SK-N-SH (cell line): ENCODE measurements around the gene MAP10. TPM values are rescaled to one million over a fixed set of nuclear protein-coding genes. Genes with fewer than 3 reads are reported as not detected.

ENCODE experiments used
- CTCF ChIA-PET: fragments of 300-600, 350-600 bp; formaldehyde crosslinking; extraction: SDS; loops from one replicate; lab custom pipeline; 2021; lab: Yijun Ruan, JAX
- POLR2A ChIA-PET: fragments of 350-600 bp; sonication (Branson Sonifier 250); formaldehyde crosslinking; extraction: SDS; loops from one replicate; lab custom pipeline; 2020; ENCODE audit warnings: antibody characterized with exemption, inconsistent platforms; lab: Yijun Ruan, JAX
- DNase-seq: peaks from one replicate; pipeline ENCODE4 v3.0.0; 2012
- H2AFZ ChIP-seq: fragments of 200-600 bp; sonication (generic); 2 replicates; pipeline ENCODE4 v1.8.1; 2016; ENCODE audit warnings: antibody characterized with exemption, mild to moderate bottlenecking, low read depth
- H3F3A ChIP-seq: fragments of 200-600 bp; sonication (generic); replicated peaks from 2 replicates; pipeline ENCODE3; 2016; ENCODE audit warnings: antibody characterized with exemption, mild to moderate bottlenecking; ENCODE audit not compliant: insufficient read depth
- H3K27ac ChIP-seq, 2 experiments: fragments of 200-500 bp in 1 of 2; fragments of 200-600 bp in 1 of 2; sonication (Bioruptor generic) in 1 of 2; sonication (generic), shearing (Covaris generic) in 1 of 2; 2 replicates each; pipeline versions ENCODE4 v1.5.1 to v1.6.1; 2014 to 2016; ENCODE audit warnings: low read depth in 2 of 2, inconsistent platforms in 1 of 2, low read length in 1 of 2, mild to moderate bottlenecking in 1 of 2, mixed read lengths in 1 of 2
- H3K27me3 ChIP-seq: fragments of 200-600 bp; sonication (generic), shearing (Covaris generic); 2 replicates; pipeline ENCODE4 v1.6.1; 2016; ENCODE audit warnings: mixed run types; ENCODE audit not compliant: insufficient read depth
- H3K36me3 ChIP-seq, 2 experiments: fragments of 200-500 bp in 1 of 2; fragments of 200-600 bp in 1 of 2; sonication (Bioruptor generic) in 1 of 2; sonication (generic) in 1 of 2; replicated peaks in 1 of 2; 2 replicates each; pipeline versions ENCODE3 to v1.5.1; 2014 to 2016; ENCODE audit warnings: low read length in 1 of 2, mild to moderate bottlenecking in 1 of 2; ENCODE audit not compliant: insufficient read depth in 2 of 2, control insufficient read depth in 1 of 2
- H3K4me1 ChIP-seq, 2 experiments: fragments of 200-500 bp in 1 of 2; fragments of 200-600 bp in 1 of 2; sonication (Bioruptor generic) in 1 of 2; sonication (generic), shearing (Covaris generic) in 1 of 2; 2 replicates each; pipeline versions ENCODE4 v1.5.1 to v1.6.1; 2014 to 2016; ENCODE audit warnings: low read depth in 1 of 2, low read length in 1 of 2, mixed run types in 1 of 2; ENCODE audit not compliant: insufficient read depth in 2 of 2, control insufficient read depth in 1 of 2
- H3K4me2 ChIP-seq: fragments of 200-600 bp; sonication (generic), shearing (Covaris generic); 2 replicates; pipeline ENCODE4 v1.6.1; 2017; ENCODE audit warnings: mixed run types
- H3K4me3 ChIP-seq, 2 experiments: fragments of 200-500 bp in 1 of 2; fragments of 200-600 bp in 1 of 2; sonication (Bioruptor generic) in 1 of 2; sonication (generic), shearing (Covaris generic) in 1 of 2; 2 replicates each; pipeline versions ENCODE4 v1.5.1 to v1.8.1; 2014 to 2016; ENCODE audit warnings: low read depth in 2 of 2, inconsistent platforms in 1 of 2, low read length in 1 of 2, mild to moderate bottlenecking in 1 of 2, mixed read lengths in 1 of 2, moderate library complexity in 1 of 2
- H3K79me2 ChIP-seq: fragments of 200-600 bp; sonication (generic); 2 replicates; pipeline ENCODE4 v1.8.1; 2017; ENCODE audit warnings: mild to moderate bottlenecking; ENCODE audit not compliant: insufficient read depth
- H3K9ac ChIP-seq: fragments of 200-600 bp; sonication (generic); 2 replicates; pipeline ENCODE4 v1.6.1; 2017; ENCODE audit warnings: mixed run types
- H3K9me2 ChIP-seq: fragments of 200-600 bp; sonication (generic); 2 replicates; pipeline ENCODE4 v1.6.1; 2017; ENCODE audit warnings: mixed run types
- H3K9me3 ChIP-seq: fragments of 200-600 bp; sonication (generic); 2 replicates; pipeline ENCODE4 v1.6.1; 2017; ENCODE audit warnings: mixed run types, mild to moderate bottlenecking, moderate library complexity
- H4K20me1 ChIP-seq: fragments of 200-600 bp; sonication (generic); 2 replicates; pipeline ENCODE4 v1.6.1; 2017; ENCODE audit warnings: mild to moderate bottlenecking, mixed run types; ENCODE audit not compliant: insufficient read depth
- CHD2 ChIP-seq: fragments of 150-350 bp; IDR thresholded peaks from 2 replicates; pipeline ENCODE4 v1.6.1; 2018; ENCODE audit warnings: low read length; ENCODE audit not compliant: partially characterized antibody
- EP300 ChIP-seq, 2 experiments: IDR thresholded peaks; 2 replicates each; pipeline versions ENCODE4 v1.4.0 to v1.6.1; 2012; ENCODE audit warnings: borderline replicate concordance in 1 of 2, low read depth in 1 of 2, low read length in 1 of 2
- FOSL2 ChIP-seq: IDR thresholded peaks from 2 replicates; pipeline ENCODE4 v1.4.0; 2012; ENCODE audit warnings: low read depth, mild to moderate bottlenecking, moderate library complexity, borderline replicate concordance
- GABPA ChIP-seq: IDR thresholded peaks from 2 replicates; pipeline ENCODE4 v1.4.0; 2012; ENCODE audit warnings: low read depth, mild to moderate bottlenecking
- GATA2 ChIP-seq: sonication (generic); formaldehyde crosslinking; IDR thresholded peaks from 2 replicates; pipeline ENCODE4 v1.5.0; 2020; ENCODE audit warnings: mild to moderate bottlenecking, missing genetic modification reagents
- JUND ChIP-seq: IDR thresholded peaks from 2 replicates; pipeline ENCODE4 v1.4.0; 2012
- MAX ChIP-seq: IDR thresholded peaks from 2 replicates; pipeline ENCODE4 v1.4.0; 2012; ENCODE audit warnings: low read depth
- MEF2A ChIP-seq: IDR thresholded peaks from 2 replicates; pipeline ENCODE4 v1.4.0; 2012; ENCODE audit warnings: low read depth, borderline replicate concordance
- POLR2AphosphoS5 ChIP-seq: IDR thresholded peaks from 2 replicates; pipeline ENCODE4 v1.6.1; 2012; ENCODE audit warnings: low read depth, low read length
- RAD21 ChIP-seq: IDR thresholded peaks from 2 replicates; pipeline ENCODE4 v1.6.1; 2012; ENCODE audit warnings: mild to moderate bottlenecking, low read length
- RFX5 ChIP-seq: IDR thresholded peaks from 2 replicates; pipeline ENCODE4 v1.6.1; 2012; ENCODE audit warnings: mild to moderate bottlenecking, improper control_type of control experiment, low read length
- SMC3 ChIP-seq: IDR thresholded peaks from 2 replicates; pipeline ENCODE4 v1.6.1; 2012; ENCODE audit warnings: low read depth, low read length, improper control_type of control experiment
- TCF12 ChIP-seq: IDR thresholded peaks from 2 replicates; pipeline ENCODE4 v1.4.0; 2012
- TEAD4 ChIP-seq: IDR thresholded peaks from 2 replicates; pipeline ENCODE4 v1.4.0; 2012; ENCODE audit warnings: mild to moderate bottlenecking, borderline replicate concordance; ENCODE audit not compliant: insufficient read depth
- YY1 ChIP-seq: IDR thresholded peaks from 2 replicates; pipeline ENCODE4 v1.4.0; 2012; ENCODE audit warnings: low read depth, mild to moderate bottlenecking
- WGBS: methylation state at CpG from one replicate; pipeline ENCODE4 v1.1.6; 2017; ENCODE audit warnings: low lambda C conversion rate; 5-methylcytosine and 5-hydroxymethylcytosine counted together
- polyA plus RNA-seq, 3 experiments: library from polyadenylated mRNA; depleted of rRNA; stranded (reverse); fragments of >200 nt; gene quantifications; 2 replicates each; pipeline ENCODE4 v1.2.3, GENCODE V29; 2012

Gene MAP10
- polyA plus RNA-seq, 1 of the 3 experiments (the other 2 are of a cell fraction), result 0.43 TPM

- no peak overlapping the region for H3K4me2 ChIP-seq
- no peak for TF ChIP-seq RFX5
- TF ChIP-seq, all 33 proteins: peak for 0
- Histone ChIP-seq H3K36me3 (no peaks in the 10 kb centered on the region), H4K20me1 (no peaks in the 10 kb centered on the region), H3K9ac (no peak overlapping the region), H3K79me2 (no peaks in the 10 kb centered on the region), H3K27me3 (no peaks in the 10 kb centered on the region), H3K4me3 (no peak overlapping the region), H3K9me2 (no peaks in the 10 kb centered on the region), H3K27ac (no peak overlapping the region), H3K9me3 (no peaks in the 10 kb centered on the region), H3F3A (no peaks in the 10 kb centered on the region), H2AFZ (no peak overlapping the region), H3K4me1 (no peaks in the 10 kb centered on the region)
- ChIA-PET CTCF (no interaction called here), POLR2A (no interaction called here)
- 18% methylated on average over 1 of the region's 1 CpG for WGBS
- no peak for DNase-seq
These were observed 38.3 kb upstream of the MAP10 start for GRCh38 chr1:232766904-232767303.

GRCh38 chr1:232767305-232768074 lies 37.7 kb upstream of the MAP10 start:
- Histone ChIP-seq H3K36me3 (no peaks in the 10 kb centered on the region), H3K4me3 (no peak overlapping the region), H3K9me3 (no peaks in the 10 kb centered on the region), H3K27me3 (no peaks in the 10 kb centered on the region), H3K4me2 (no peak overlapping the region), H3F3A (no peaks in the 10 kb centered on the region), H2AFZ (no peak overlapping the region), H3K9ac (no peak overlapping the region), H3K9me2 (no peaks in the 10 kb centered on the region), H3K27ac (no peak overlapping the region), H3K4me1 (no peaks in the 10 kb centered on the region)
- CTCF ChIA-PET, result no interaction called here
- POLR2A ChIA-PET, result no interaction called here
- no peak for DNase-seq
- WGBS, result 58% methylated on average over 14 of the region's 14 CpGs
- TF ChIP-seq FOSL2 (no peak), MAX (no peak), RAD21 (no peak), GATA2 (CRISPR knock-in tag) (no peak), SMC3 (no peak), POLR2AphosphoS5 (no peak), TEAD4 (no peak), RFX5 (no peak), YY1 (no peak), TCF12 (no peak), GABPA (no peak), MEF2A (no peak), JUND (no peak), EP300 (IDR thresholded peaks at IDR 0.05; ENCODE audit: borderline replicate concordance in 1 of 2, low read depth in 1 of 2, low read length in 1 of 2) (no peak), CHD2 (no peak)
- TF ChIP-seq, all 33 proteins: peak for 0
- Histone ChIP-seq H3K79me2 (no peaks in the 10 kb centered on the region), H4K20me1 (no peaks in the 10 kb centered on the region)
